ENCODE data around the gene OR1Q1. TPM values are rescaled to one million over a fixed set of nuclear protein-coding genes. Genes with fewer than 3 reads are reported as not detected.

OR1Q1 gene
- total and polyA plus RNA-seq, 2 of the 8 experiments (the other 6 are each of a cell fraction or from before 2014, with no cell fraction given), result not detected

DNA sequence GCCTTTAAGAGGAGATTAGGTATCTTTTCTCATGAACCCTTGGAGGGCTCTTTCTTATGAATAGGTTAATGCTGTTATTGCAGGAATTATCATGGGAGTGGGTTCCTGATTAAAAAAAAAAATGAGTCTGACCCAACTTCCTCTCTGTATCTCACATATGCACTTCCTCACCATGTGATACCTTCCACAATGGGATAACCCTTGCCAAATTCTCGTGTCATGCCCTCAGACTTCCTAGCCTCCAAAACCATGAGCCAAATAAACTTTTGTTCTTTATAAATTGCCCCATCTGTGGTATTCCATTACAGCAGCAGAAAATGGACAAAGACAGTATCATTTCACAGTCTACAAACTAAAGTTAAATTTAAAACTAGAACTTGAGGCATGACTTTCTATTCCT, 41.8 kb downstream of the OR1Q1 start (continued):
- TF ChIP-seq RFX5 (IDR thresholded peaks at IDR 0.05; ENCODE audit: borderline replicate concordance, low read depth, low read length) (no peak), SIRT6 (IDR thresholded peaks at IDR 0.05; ENCODE audit: low read length) (no peak), SRF (IDR thresholded peaks at IDR 0.05; ENCODE audit: low read depth, low read length) (no peak), SIX5 (IDR thresholded peaks at IDR 0.05; ENCODE audit: low read depth, low read length) (no peak), GTF2F1 (IDR thresholded peaks at IDR 0.05; ENCODE audit: borderline replicate concordance, low read depth, low read length) (no peak), MAFK (IDR thresholded peaks at IDR 0.05; ENCODE audit: low read depth, low read length) (no peak)
- TF ChIP-seq, protein P1, sequence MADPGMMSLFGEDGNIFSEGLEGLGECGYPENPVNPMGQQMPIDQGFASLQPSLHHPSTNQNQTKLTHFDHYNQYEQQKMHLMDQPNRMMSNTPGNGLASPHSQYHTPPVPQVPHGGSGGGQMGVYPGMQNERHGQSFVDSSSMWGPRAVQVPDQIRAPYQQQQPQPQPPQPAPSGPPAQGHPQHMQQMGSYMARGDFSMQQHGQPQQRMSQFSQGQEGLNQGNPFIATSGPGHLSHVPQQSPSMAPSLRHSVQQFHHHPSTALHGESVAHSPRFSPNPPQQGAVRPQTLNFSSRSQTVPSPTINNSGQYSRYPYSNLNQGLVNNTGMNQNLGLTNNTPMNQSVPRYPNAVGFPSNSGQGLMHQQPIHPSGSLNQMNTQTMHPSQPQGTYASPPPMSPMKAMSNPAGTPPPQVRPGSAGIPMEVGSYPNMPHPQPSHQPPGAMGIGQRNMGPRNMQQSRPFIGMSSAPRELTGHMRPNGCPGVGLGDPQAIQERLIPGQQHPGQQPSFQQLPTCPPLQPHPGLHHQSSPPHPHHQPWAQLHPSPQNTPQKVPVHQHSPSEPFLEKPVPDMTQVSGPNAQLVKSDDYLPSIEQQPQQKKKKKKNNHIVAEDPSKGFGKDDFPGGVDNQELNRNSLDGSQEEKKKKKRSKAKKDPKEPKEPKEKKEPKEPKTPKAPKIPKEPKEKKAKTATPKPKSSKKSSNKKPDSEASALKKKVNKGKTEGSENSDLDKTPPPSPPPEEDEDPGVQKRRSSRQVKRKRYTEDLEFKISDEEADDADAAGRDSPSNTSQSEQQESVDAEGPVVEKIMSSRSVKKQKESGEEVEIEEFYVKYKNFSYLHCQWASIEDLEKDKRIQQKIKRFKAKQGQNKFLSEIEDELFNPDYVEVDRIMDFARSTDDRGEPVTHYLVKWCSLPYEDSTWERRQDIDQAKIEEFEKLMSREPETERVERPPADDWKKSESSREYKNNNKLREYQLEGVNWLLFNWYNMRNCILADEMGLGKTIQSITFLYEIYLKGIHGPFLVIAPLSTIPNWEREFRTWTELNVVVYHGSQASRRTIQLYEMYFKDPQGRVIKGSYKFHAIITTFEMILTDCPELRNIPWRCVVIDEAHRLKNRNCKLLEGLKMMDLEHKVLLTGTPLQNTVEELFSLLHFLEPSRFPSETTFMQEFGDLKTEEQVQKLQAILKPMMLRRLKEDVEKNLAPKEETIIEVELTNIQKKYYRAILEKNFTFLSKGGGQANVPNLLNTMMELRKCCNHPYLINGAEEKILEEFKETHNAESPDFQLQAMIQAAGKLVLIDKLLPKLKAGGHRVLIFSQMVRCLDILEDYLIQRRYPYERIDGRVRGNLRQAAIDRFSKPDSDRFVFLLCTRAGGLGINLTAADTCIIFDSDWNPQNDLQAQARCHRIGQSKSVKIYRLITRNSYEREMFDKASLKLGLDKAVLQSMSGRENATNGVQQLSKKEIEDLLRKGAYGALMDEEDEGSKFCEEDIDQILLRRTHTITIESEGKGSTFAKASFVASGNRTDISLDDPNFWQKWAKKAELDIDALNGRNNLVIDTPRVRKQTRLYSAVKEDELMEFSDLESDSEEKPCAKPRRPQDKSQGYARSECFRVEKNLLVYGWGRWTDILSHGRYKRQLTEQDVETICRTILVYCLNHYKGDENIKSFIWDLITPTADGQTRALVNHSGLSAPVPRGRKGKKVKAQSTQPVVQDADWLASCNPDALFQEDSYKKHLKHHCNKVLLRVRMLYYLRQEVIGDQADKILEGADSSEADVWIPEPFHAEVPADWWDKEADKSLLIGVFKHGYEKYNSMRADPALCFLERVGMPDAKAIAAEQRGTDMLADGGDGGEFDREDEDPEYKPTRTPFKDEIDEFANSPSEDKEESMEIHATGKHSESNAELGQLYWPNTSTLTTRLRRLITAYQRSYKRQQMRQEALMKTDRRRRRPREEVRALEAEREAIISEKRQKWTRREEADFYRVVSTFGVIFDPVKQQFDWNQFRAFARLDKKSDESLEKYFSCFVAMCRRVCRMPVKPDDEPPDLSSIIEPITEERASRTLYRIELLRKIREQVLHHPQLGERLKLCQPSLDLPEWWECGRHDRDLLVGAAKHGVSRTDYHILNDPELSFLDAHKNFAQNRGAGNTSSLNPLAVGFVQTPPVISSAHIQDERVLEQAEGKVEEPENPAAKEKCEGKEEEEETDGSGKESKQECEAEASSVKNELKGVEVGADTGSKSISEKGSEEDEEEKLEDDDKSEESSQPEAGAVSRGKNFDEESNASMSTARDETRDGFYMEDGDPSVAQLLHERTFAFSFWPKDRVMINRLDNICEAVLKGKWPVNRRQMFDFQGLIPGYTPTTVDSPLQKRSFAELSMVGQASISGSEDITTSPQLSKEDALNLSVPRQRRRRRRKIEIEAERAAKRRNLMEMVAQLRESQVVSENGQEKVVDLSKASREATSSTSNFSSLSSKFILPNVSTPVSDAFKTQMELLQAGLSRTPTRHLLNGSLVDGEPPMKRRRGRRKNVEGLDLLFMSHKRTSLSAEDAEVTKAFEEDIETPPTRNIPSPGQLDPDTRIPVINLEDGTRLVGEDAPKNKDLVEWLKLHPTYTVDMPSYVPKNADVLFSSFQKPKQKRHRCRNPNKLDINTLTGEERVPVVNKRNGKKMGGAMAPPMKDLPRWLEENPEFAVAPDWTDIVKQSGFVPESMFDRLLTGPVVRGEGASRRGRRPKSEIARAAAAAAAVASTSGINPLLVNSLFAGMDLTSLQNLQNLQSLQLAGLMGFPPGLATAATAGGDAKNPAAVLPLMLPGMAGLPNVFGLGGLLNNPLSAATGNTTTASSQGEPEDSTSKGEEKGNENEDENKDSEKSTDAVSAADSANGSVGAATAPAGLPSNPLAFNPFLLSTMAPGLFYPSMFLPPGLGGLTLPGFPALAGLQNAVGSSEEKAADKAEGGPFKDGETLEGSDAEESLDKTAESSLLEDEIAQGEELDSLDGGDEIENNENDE (IDR thresholded peaks at IDR 0.05; ENCODE audit: insufficient replicate concordance, low read length), result no peak
